Adrenal gland (tissue), 12 donors: Measurements from ENCODE around the gene CELF5. TPM values are rescaled to one million over a fixed set of nuclear protein-coding genes. Genes with fewer than 3 reads are reported as not detected.

ENCODE experiments used
- DNase-seq, 7 donors: peaks; one replicate each; pipeline ENCODE4 v3.0.0-alpha.2; 2019 to 2020
- H3K27ac ChIP-seq, 5 donors: fragments of 200-600 bp; sonication (generic) in 4 of 5; 1 replicate in 3 of 5; 2 replicates in 2 of 5; pipeline versions ENCODE4 v1.5.1 to v1.8.0; 2016 to 2020; ENCODE audit warnings: mild to moderate bottlenecking in 1 of 5
- H3K27me3 ChIP-seq: fragments of 200-600 bp; 2 replicates; pipeline ENCODE4 v1.8.0; 2021
- H3K36me3 ChIP-seq, 2 donors: fragments of 200-600 bp; replicated peaks in 1 of 2; 1 replicate in 1 of 2; 2 replicates in 1 of 2; pipeline versions ENCODE4 v1.5.1 to v1.8.0; 2018 to 2022
- H3K4me1 ChIP-seq, 2 donors: fragments of 200-600 bp; replicated peaks in 1 of 2; 1 replicate in 1 of 2; 2 replicates in 1 of 2; pipeline versions ENCODE4 v1.5.1 to v1.8.0; 2018 to 2021
- H3K4me3 ChIP-seq, 4 donors: fragments of 200-600 bp; sonication (generic) in 3 of 4; one replicate each; pipeline ENCODE4 v1.5.1; 2016 to 2018
- H3K9me3 ChIP-seq, 3 donors: fragments of 200-600 bp; sonication (generic) in 1 of 3; replicated peaks in 1 of 3; 1 replicate in 2 of 3; 2 replicates in 1 of 3; pipeline versions ENCODE4 v1.5.1 to v1.8.0; 2016 to 2021
- POLR2A ChIP-seq, 2 donors: fragments of 450-650 bp; IDR thresholded peaks; one replicate each; pipeline ENCODE4 v1.6.1; 2017; ENCODE audit warnings: antibody characterized with exemption in 2 of 2, mild to moderate bottlenecking in 2 of 2, moderate library complexity in 1 of 2
- WGBS, 4 donors: extraction: QIAGEN DNeasy Blood & Tissue Kit in 2 of 4; methylation state at CpG; one replicate each; pipeline versions ENCODE4 v1.1.5 to v1.1.7; 2013 to 2017; 5-methylcytosine and 5-hydroxymethylcytosine counted together
- intact Hi-C, 2 donors: fragments of 100-400 bp; cut with DNase I; formaldehyde crosslinking; loops; one replicate each; pipeline versions ENCODE4 v1.14.1 to v1.15.0; 2022 to 2023
- polyA plus RNA-seq, 3 donors: library from polyadenylated mRNA; stranded (reverse); fragments of 200-250 nt in 2 of 3; fragments of 350-450 nt in 1 of 3; fragmentation: Illumina TruSeq in 1 of 3; extraction: RNeasy Lipid Tissue Mini Kit (QIAGEN cat#74804) in 1 of 3; gene quantifications; one replicate each; pipeline ENCODE4 v1.2.3, GENCODE V29; 2013 to 2014
- total RNA-seq, 9 donors: library from RNA; depleted of rRNA in 4 of 9; stranded (reverse); fragments of >200 nt in 4 of 9; fragments of 120-200 nt in 1 of 9; fragmentation: NEBNext Ultra II Directional in 1 of 9; extraction: Animal tissue kit (Norgen Biotek cat#: 25700) in 1 of 9; gene quantifications; one replicate each; pipeline versions ENCODE4 v1.1.0 to v1.2.4, GENCODE V29; 2013 to 2023
- TF ChIP-seq, protein P1 (sequence below), 6 experiments: fragments of 450-650 bp in 4 of 6; fragments of 200-600 bp in 2 of 6; sonication (generic) in 1 of 6; IDR thresholded peaks; 1 replicate in 5 of 6; 2 replicates in 1 of 6; pipeline versions ENCODE4 v1.5.1 to v1.8.0; 2016 to 2021; ENCODE audit warnings: antibody characterized with exemption in 6 of 6, mild to moderate bottlenecking in 2 of 6, moderate library complexity in 1 of 6
- donor health status: healthy with polysubstance abuse.
- donor health status: Bipolar disorder and iron deficiency.
- donor health status: DM: yes; HTN: yes; CAD: no.
- donor health status: DM: no; HTN: no; CAD: no.
- donor health status: DM: no; HTN: no; CAD: no.
- donor health status: DM: yes; HTN: yes; CAD: no.

Gene CELF5
- total and polyA plus RNA-seq, 12 donors = 0.08 to 1.6 (median 0.58) TPM; not detected in 4

DNA sequence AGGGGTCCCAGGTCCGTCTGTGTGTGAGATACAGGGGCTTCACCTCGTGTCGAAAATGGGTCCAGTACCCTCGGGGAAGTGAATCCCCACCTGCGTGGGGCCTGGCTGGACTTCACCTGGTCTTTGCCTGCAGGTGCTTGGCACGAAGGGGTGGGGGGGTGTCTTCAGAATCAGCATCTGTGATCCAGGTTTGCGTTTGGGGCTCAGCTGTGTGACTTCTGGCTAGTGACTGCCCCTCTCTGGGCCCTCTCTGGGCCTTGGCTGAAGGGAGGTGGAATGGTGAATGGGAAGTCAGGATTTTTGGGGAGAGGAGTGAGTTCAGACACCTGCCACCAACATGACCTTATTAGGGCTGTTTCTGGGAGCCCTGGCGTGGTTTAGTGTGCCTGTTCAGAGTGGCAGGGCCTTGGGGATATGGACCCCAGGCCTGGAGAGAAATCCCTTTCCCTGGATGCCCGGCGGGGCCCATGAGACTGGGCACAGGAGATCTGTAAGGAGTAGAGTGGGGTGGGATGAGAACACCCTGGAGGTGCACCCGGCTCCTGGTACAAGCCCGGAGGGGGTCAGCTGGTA lies 2.7 kb downstream of the CELF5 start:
- no peak for TF ChIP-seq POLR2A (IDR thresholded peaks at IDR 0.05)
- TF ChIP-seq, protein P1, sequence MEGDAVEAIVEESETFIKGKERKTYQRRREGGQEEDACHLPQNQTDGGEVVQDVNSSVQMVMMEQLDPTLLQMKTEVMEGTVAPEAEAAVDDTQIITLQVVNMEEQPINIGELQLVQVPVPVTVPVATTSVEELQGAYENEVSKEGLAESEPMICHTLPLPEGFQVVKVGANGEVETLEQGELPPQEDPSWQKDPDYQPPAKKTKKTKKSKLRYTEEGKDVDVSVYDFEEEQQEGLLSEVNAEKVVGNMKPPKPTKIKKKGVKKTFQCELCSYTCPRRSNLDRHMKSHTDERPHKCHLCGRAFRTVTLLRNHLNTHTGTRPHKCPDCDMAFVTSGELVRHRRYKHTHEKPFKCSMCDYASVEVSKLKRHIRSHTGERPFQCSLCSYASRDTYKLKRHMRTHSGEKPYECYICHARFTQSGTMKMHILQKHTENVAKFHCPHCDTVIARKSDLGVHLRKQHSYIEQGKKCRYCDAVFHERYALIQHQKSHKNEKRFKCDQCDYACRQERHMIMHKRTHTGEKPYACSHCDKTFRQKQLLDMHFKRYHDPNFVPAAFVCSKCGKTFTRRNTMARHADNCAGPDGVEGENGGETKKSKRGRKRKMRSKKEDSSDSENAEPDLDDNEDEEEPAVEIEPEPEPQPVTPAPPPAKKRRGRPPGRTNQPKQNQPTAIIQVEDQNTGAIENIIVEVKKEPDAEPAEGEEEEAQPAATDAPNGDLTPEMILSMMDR (IDR thresholded peaks at IDR 0.05) = no peak
- Histone ChIP-seq H3K27ac (no peak overlapping the region), H3K4me1 (no peaks in the 10 kb centered on the region), H3K36me3 (no peaks in the 10 kb centered on the region), H3K27me3 (peaks cover 14% of the 10 kb centered on the region), H3K9me3 (no peaks in the 10 kb centered on the region), H3K4me3 (no peak overlapping the region)
- 55 to 77% (median 75%) methylated on average over 2 to 12 of the region's 12 CpGs for whole genome bisulfite sequencing, 4 donors
- intact Hi-C loops = no loop called here
- DNase-seq = no peak

- H3K27ac ChIP-seq = no peak overlapping the region
These were observed 4.9 kb downstream of the CELF5 start for GRCh38 chr19:3229346-3229743.

DNA sequence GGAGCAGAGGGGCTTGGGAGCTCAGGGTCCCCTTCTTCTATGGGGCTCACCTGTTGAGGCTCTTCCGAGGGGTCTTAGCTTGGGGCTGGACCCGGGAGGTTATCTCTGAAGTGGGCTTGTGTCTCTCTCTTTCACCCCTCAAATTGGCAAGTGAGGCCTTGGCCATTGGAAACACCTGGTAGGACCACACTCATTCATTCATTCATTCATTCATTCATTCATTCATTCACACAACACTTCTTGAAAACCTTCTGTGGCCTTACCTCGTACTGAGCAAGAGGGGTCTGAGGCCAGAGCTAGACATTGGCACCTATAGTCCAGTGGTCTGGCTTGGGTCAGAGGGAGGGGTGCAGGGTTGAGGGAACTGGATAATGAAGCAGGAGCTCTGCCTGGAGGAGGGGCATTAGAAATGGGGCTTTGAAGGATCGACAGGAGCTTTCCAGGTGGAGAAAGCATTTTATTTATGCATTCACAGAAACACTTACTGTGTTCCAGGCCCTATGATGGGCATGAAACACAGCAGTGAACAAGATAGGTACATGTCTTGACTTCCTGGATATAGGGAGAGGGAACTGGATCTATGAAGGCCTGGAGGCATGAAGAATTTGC lies 5.5 kb downstream of the CELF5 start:
- no peak overlapping the region for H3K27ac ChIP-seq
- 79 to 90% (median 85%) methylated on average over 3 to 4 of the region's 4 CpGs for WGBS, 4 donors
- no peaks in the 10 kb centered on the region for H3K9me3 ChIP-seq
- H3K4me1 ChIP-seq = no peaks in the 10 kb centered on the region
- no peaks in the 10 kb centered on the region for H3K36me3 ChIP-seq
- DNase-seq = no peak
- TF ChIP-seq, protein P1 (IDR thresholded peaks at IDR 0.05) = no peak
- no peak for TF ChIP-seq POLR2A (IDR thresholded peaks at IDR 0.05)
- intact Hi-C loops = no loop called here
- H3K4me3 ChIP-seq = no peak overlapping the region
- peaks cover 3% of the 10 kb centered on the region for H3K27me3 ChIP-seq

More at GRCh38 chr19:3229346-3229743, 4.9 kb downstream of the CELF5 start:
- Histone ChIP-seq H3K36me3 (no peaks in the 10 kb centered on the region), H3K4me3 (no peak overlapping the region), H3K27me3 (peaks cover 3% of the 10 kb centered on the region), H3K4me1 (no peaks in the 10 kb centered on the region), H3K9me3 (no peaks in the 10 kb centered on the region)
- 40 to 56% (median 47%) methylated on average over 9 of the region's 9 CpGs for WGBS, 4 donors
- TF ChIP-seq POLR2A (IDR thresholded peaks at IDR 0.05) = no peak
- TF ChIP-seq, protein P1 (IDR thresholded peaks at IDR 0.05) = no peak
- DNase-seq = no peak
- intact Hi-C loops = no loop called here

GRCh38 chr19:3231288-3231687 lies 6.8 kb downstream of the CELF5 start:
- no peaks in the 10 kb centered on the region for H3K27me3 ChIP-seq
- WGBS, 4 donors = 78 to 89% (median 87%) methylated on average over 1 of the region's 1 CpG
- no peaks in the 10 kb centered on the region for H3K4me1 ChIP-seq
- no peak for DNase-seq
- H3K9me3 ChIP-seq = no peaks in the 10 kb centered on the region
- intact Hi-C loops = no loop called here
- no peak overlapping the region for H3K27ac ChIP-seq
- no peak overlapping the region for H3K4me3 ChIP-seq
- H3K36me3 ChIP-seq = no peaks in the 10 kb centered on the region
- TF ChIP-seq POLR2A (IDR thresholded peaks at IDR 0.05) = no peak
- TF ChIP-seq, protein P1 (IDR thresholded peaks at IDR 0.05) = no peak
